Mesenchymal stem cell (in vitro differentiated cells and primary cell): ENCODE data around the gene CCNG2. TPM values are rescaled to one million over a fixed set of nuclear protein-coding genes. Genes with fewer than 3 reads are reported as not detected.

Experiments used
- small RNA-seq: library from polyadenylated mRNA; stranded (forward); fragments of <200 nt; extraction: miRNeasy Mini kit (QIAGEN cat#:217004); gene quantifications from one replicate; pipeline ENCODE3, GENCODE V24; 2013; ENCODE audit warnings: low read depth

Gene CCNG2

Small RNA genes within 50 kb of the gene (small RNA-seq; reads per million reads assigned to genes)
- gene RNU6-1187P: not detected
